Measurements from ENCODE around the gene LCK. TPM values are rescaled to one million over a fixed set of nuclear protein-coding genes. Genes with fewer than 3 reads are reported as not detected.
"Not testable (repeated sequence)": the region's sequence is repeated elsewhere in the genome, so short reads cannot be mapped to it uniquely, and the experiment has no call there.

The LCK gene
- total RNA-seq, 6 experiments from 2014 or later: not detected

- Mint-ChIP-seq H3K27me3 (ENCODE audit: insufficient read depth) (peaks cover 2% of the 10 kb centered on the region; the same call in 1 of the 2 replicates), H3K27ac (no peak overlapping the region), H3K4me3 (no peak overlapping the region), H3K4me1 (ENCODE audit: low read depth) (no peaks in the 10 kb centered on the region), H3K9me3 (no peaks in the 10 kb centered on the region), H3K36me3 (ENCODE audit: low read depth) (no peaks in the 10 kb centered on the region)
- no peak for TF ChIP-seq CTCF (IDR thresholded peaks at IDR 0.05)
- no peak for DNase-seq
These were observed 34.6 kb downstream of the LCK start for GRCh38 chr1:32285658-32286057.

- H3K9me3 Mint-ChIP-seq: no peaks in the 10 kb centered on the region
- H3K4me1 Mint-ChIP-seq (ENCODE audit: low read depth): peaks cover 8% of the 10 kb centered on the region
- H3K27ac Mint-ChIP-seq: no peak overlapping the region
- no peaks in the 10 kb centered on the region; the same call in 1 of the 2 replicates for H3K27me3 Mint-ChIP-seq (ENCODE audit: insufficient read depth)
- no peak overlapping the region for H3K4me3 Mint-ChIP-seq
- TF ChIP-seq CTCF (IDR thresholded peaks at IDR 0.05): no peak
- H3K36me3 Mint-ChIP-seq (ENCODE audit: low read depth): no peaks in the 10 kb centered on the region
- DNase-seq: no peak
These were observed 35.7 kb downstream of the LCK start for GRCh38 chr1:32286763-32287162.

GRCh38 chr1:32289256-32289655, 38.2 kb downstream of the LCK start:
- Mint-ChIP-seq H3K4me3 (no peak overlapping the region), H3K9me3 (no peaks in the 10 kb centered on the region), H3K27ac (no peak overlapping the region), H3K4me1 (ENCODE audit: low read depth) (peaks cover 17% of the 10 kb centered on the region), H3K27me3 (ENCODE audit: insufficient read depth) (peaks cover 2% of the 10 kb centered on the region; the same call in 1 of the 2 replicates), H3K36me3 (ENCODE audit: low read depth) (peaks cover 7% of the 10 kb centered on the region; the same call in 1 of the 2 replicates)
- TF ChIP-seq CTCF (IDR thresholded peaks at IDR 0.05): no peak
- DNase-seq: no peak

GRCh38 chr1:32291145-32291707, 40.2 kb downstream of the LCK start:
- Mint-ChIP-seq H3K36me3 (ENCODE audit: low read depth) (peaks cover 13% of the 10 kb centered on the region), H3K27ac (peak overlapping the region; percentile 96), H3K4me3 (peak overlapping the region; percentile 98), H3K27me3 (ENCODE audit: insufficient read depth) (peaks cover 2% of the 10 kb centered on the region; the same call in 1 of the 2 replicates), H3K9me3 (no peaks in the 10 kb centered on the region), H3K4me1 (ENCODE audit: low read depth) (peaks cover 17% of the 10 kb centered on the region)
- TF ChIP-seq CTCF (IDR thresholded peaks at IDR 0.05): no peak
- DNase-seq: peak; percentile 57

GRCh38 chr1:32291708-32292538, 40.9 kb downstream of the LCK start, which contains the start of gene HDAC1:
Gene HDAC1, plus strand, starts transcription at chr1:32292083. Its CDS starts 87 bp downstream, at chr1:32292170.
- TF ChIP-seq CTCF (IDR thresholded peaks at IDR 0.05): no peak
- peak within 1 kb of the TSS; percentile 96 for H3K27ac Mint-ChIP-seq
- peaks cover 2% of the 10 kb centered on the region; the same call in 1 of the 2 replicates for H3K27me3 Mint-ChIP-seq (ENCODE audit: insufficient read depth)
- H3K9me3 Mint-ChIP-seq: no peaks in the 10 kb centered on the region
- peaks cover 18% of the 10 kb centered on the region for H3K36me3 Mint-ChIP-seq (ENCODE audit: low read depth)
- peak within 1 kb of the TSS; percentile 98 for H3K4me3 Mint-ChIP-seq
- peak; percentile 91 for DNase-seq
- H3K4me1 Mint-ChIP-seq (ENCODE audit: low read depth): peaks cover 23% of the 10 kb centered on the region

GRCh38 chr1:32298211-32298610, 47.1 kb downstream of the LCK start:
- H3K36me3 Mint-ChIP-seq (ENCODE audit: low read depth): peaks cover 21% of the 10 kb centered on the region
- not testable (repeated sequence) for H3K4me3 Mint-ChIP-seq; H3K9me3 Mint-ChIP-seq; DNase-seq; H3K27me3 Mint-ChIP-seq (ENCODE audit: insufficient read depth); H3K27ac Mint-ChIP-seq
- H3K4me1 Mint-ChIP-seq (ENCODE audit: low read depth): peaks cover 13% of the 10 kb centered on the region
